ENCODE data around the gene USP40. TPM values are rescaled to one million over a fixed set of nuclear protein-coding genes. Genes with fewer than 3 reads are reported as not detected.
A peak's percentile ranks its signal among the peaks of the same experiment; 100 is the strongest.

The USP40 gene
- total and polyA plus RNA-seq, 10 of the 15 experiments (the other 5 are each of a cell fraction or from before 2014, with no cell fraction given): 3.4 to 20.8 (median 15.2) TPM

- TF ChIP-seq JUND (IDR thresholded peaks at IDR 0.05; ENCODE audit: low read depth, low read length) (no peak), ZBED1 (IDR thresholded peaks at IDR 0.05; ENCODE audit: borderline replicate concordance) (no peak)
Observed at GRCh38 chr2:233513953-233514655, 52.5 kb downstream of the USP40 start (continued).

GRCh38 chr2:233503947-233504637, 62.5 kb downstream of the USP40 start:
- DNase-seq (ENCODE audit: low read depth, low spot score) (no peak), ATAC-seq (peak; percentile 70), FAIRE-seq (no peak)
- CTCF ChIA-PET: interaction anchor here (1.2 to 1.4 kb wide), 3 partner anchors 9 to 11 kb away, joined by 3 to 5 read pairs (median 5); no protein-coding TSS in a partner anchor
- Histone ChIP-seq H3K27ac (ENCODE audit: control insufficient read depth, insufficient read depth) (peak overlapping the region; percentile 50; the same call in 1 of the 2 replicates), H3K4me2 (ENCODE audit: control insufficient read depth, insufficient read depth) (peak overlapping the region; percentile 43; the same call in 1 of the 2 replicates), H3K4me3 (no peak overlapping the region), H3K27me3 (replicated peaks in 1 of 2; ENCODE audit: control insufficient read depth in 2 of 2, insufficient read depth in 2 of 2, low read length in 1 of 2) (no peaks in the 10 kb centered on the region), H3K9me3 (replicated peaks; ENCODE audit: control insufficient read depth, insufficient read depth, low read length) (peaks cover 12% of the 10 kb centered on the region), H4K20me1 (ENCODE audit: control insufficient read depth, insufficient read depth) (no peaks in the 10 kb centered on the region), H3K36me3 (ENCODE audit: control insufficient read depth in 2 of 2, insufficient read depth in 2 of 2, low read length in 1 of 2) (peaks cover 0 to 5% of the 10 kb centered on the region in 2 experiments; a peak in 1 of 4 replicates), H3K9ac (ENCODE audit: control insufficient read depth, insufficient read depth, low read length) (no peak overlapping the region), H2AFZ (ENCODE audit: control insufficient read depth, low read depth, low read length) (no peak overlapping the region), H3K79me2 (ENCODE audit: control insufficient read depth, insufficient read depth, low read length) (no peaks in the 10 kb centered on the region), H3K4me1 (ENCODE audit: control insufficient read depth, insufficient read depth, low read length) (peaks cover 7% of the 10 kb centered on the region; the same call in 1 of the 2 replicates)
- BruUV-seq (replicated peaks): no TSS peak
- WGBS (ENCODE audit: insufficient coverage, insufficient replicate concordance, low lambda C conversion rate, missing lambda C conversion rate): 38% methylated on average over 1 of the region's 1 CpG
- POLR2A ChIA-PET: no interaction called here
- in situ Hi-C loops (cut with MboI): no loop called here
- SMC1A ChIA-PET (ENCODE audit: uncharacterized antibody, unreplicated experiment): interaction anchor here (1.2 to 1.3 kb wide), 2 partner anchors 8 to 17 kb away, joined by 4 to 9 read pairs; no protein-coding TSS in a partner anchor
- no peak for TF ChIP-seq NFXL1 (IDR thresholded peaks at IDR 0.05; ENCODE audit: borderline replicate concordance)
- TF ChIP-seq MEF2B (IDR thresholded peaks at IDR 0.05; ENCODE audit: partially characterized antibody, poor library complexity, severe bottlenecking): peak; percentile 28
- TF ChIP-seq KDM1A (IDR thresholded peaks at IDR 0.05; ENCODE audit: borderline replicate concordance): 0 out of 2 replicates have a peak, but pooled peaks have one; percentile 4
- peak; percentile 43 for TF ChIP-seq RUNX3 (IDR thresholded peaks at IDR 0.05; ENCODE audit: low read length)
- RAD21 ChIA-PET (ENCODE audit: unreplicated experiment): interaction anchor here (2.8 kb wide), 1 partner anchor 8 kb away, joined by 8 read pairs; no protein-coding TSS in a partner anchor
- intact Hi-C loops (cut with micrococcal nuclease; ENCODE audit: unreplicated experiment): no loop called here

Measured in GM12878 (cell line).